Measurements from ENCODE around the gene SLC35G2.

GRCh38 chr3:136852180-136852579 is 33.3 kb downstream of the SLC35G2 start:
- no peak for TF ChIP-seq CTCF (IDR thresholded peaks at IDR 0.05)
- no peak for TF ChIP-seq POLR2A (IDR thresholded peaks at IDR 0.05)

Measured in Peyer's patch (tissue), 4 donors.